ENCODE measurements around the gene C16orf86.

DNA sequence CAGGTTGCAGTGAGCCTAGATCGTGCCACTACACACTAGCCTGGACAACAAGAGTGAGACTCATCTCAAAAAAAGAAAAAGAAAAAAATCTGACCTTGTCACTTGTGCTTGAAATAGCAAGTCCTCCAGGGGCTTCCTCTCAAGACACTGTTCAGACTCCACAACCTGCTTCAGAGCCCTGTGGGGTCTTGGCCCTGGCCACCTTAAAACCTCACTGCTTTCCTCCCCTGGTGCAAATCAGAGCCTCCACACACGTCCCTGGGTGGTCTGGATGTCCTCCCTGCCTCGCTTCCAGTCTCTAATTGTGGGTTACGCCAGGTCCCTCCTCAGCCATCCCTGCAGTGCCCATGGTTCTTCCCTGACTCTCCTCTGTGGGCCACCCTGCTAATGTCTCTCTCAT, 11.3 kb upstream of the C16orf86 start:
- TF ChIP-seq POLR2A (IDR thresholded peaks at IDR 0.05; ENCODE audit: low read length) (no peak), CHD2 (IDR thresholded peaks at IDR 0.05; ENCODE audit: low read length, partially characterized antibody) (no peak), JUNB (IDR thresholded peaks at IDR 0.05) (no peak), RFX5 (IDR thresholded peaks at IDR 0.05) (no peak), ZNF302 (CRISPR knock-in tag; IDR thresholded peaks at IDR 0.05) (no peak), HOXA7 (CRISPR knock-in tag; IDR thresholded peaks at IDR 0.05) (no peak), ZSCAN20 (CRISPR knock-in tag; IDR thresholded peaks at IDR 0.05) (no peak), EP300 (IDR thresholded peaks at IDR 0.05) (no peak), JUN (IDR thresholded peaks at IDR 0.05) (no peak)
- TF ChIP-seq, protein P1, sequence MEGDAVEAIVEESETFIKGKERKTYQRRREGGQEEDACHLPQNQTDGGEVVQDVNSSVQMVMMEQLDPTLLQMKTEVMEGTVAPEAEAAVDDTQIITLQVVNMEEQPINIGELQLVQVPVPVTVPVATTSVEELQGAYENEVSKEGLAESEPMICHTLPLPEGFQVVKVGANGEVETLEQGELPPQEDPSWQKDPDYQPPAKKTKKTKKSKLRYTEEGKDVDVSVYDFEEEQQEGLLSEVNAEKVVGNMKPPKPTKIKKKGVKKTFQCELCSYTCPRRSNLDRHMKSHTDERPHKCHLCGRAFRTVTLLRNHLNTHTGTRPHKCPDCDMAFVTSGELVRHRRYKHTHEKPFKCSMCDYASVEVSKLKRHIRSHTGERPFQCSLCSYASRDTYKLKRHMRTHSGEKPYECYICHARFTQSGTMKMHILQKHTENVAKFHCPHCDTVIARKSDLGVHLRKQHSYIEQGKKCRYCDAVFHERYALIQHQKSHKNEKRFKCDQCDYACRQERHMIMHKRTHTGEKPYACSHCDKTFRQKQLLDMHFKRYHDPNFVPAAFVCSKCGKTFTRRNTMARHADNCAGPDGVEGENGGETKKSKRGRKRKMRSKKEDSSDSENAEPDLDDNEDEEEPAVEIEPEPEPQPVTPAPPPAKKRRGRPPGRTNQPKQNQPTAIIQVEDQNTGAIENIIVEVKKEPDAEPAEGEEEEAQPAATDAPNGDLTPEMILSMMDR (IDR thresholded peaks at IDR 0.05) = no peak
- TF ChIP-seq, protein P2, sequence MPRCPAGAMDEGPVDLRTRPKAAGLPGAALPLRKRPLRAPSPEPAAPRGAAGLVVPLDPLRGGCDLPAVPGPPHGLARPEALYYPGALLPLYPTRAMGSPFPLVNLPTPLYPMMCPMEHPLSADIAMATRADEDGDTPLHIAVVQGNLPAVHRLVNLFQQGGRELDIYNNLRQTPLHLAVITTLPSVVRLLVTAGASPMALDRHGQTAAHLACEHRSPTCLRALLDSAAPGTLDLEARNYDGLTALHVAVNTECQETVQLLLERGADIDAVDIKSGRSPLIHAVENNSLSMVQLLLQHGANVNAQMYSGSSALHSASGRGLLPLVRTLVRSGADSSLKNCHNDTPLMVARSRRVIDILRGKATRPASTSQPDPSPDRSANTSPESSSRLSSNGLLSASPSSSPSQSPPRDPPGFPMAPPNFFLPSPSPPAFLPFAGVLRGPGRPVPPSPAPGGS (IDR thresholded peaks at IDR 0.05) = no peak
- TF ChIP-seq, protein P3, sequence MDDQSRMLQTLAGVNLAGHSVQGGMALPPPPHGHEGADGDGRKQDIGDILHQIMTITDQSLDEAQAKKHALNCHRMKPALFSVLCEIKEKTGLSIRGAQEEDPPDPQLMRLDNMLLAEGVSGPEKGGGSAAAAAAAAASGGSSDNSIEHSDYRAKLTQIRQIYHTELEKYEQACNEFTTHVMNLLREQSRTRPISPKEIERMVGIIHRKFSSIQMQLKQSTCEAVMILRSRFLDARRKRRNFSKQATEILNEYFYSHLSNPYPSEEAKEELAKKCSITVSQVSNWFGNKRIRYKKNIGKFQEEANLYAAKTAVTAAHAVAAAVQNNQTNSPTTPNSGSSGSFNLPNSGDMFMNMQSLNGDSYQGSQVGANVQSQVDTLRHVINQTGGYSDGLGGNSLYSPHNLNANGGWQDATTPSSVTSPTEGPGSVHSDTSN (IDR thresholded peaks at IDR 0.05) = no peak
- TF ChIP-seq, protein P4, sequence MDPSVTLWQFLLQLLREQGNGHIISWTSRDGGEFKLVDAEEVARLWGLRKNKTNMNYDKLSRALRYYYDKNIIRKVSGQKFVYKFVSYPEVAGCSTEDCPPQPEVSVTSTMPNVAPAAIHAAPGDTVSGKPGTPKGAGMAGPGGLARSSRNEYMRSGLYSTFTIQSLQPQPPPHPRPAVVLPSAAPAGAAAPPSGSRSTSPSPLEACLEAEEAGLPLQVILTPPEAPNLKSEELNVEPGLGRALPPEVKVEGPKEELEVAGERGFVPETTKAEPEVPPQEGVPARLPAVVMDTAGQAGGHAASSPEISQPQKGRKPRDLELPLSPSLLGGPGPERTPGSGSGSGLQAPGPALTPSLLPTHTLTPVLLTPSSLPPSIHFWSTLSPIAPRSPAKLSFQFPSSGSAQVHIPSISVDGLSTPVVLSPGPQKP (IDR thresholded peaks at IDR 0.05; ENCODE audit: low read depth, low read length) = no peak
- TF ChIP-seq, protein P5, sequence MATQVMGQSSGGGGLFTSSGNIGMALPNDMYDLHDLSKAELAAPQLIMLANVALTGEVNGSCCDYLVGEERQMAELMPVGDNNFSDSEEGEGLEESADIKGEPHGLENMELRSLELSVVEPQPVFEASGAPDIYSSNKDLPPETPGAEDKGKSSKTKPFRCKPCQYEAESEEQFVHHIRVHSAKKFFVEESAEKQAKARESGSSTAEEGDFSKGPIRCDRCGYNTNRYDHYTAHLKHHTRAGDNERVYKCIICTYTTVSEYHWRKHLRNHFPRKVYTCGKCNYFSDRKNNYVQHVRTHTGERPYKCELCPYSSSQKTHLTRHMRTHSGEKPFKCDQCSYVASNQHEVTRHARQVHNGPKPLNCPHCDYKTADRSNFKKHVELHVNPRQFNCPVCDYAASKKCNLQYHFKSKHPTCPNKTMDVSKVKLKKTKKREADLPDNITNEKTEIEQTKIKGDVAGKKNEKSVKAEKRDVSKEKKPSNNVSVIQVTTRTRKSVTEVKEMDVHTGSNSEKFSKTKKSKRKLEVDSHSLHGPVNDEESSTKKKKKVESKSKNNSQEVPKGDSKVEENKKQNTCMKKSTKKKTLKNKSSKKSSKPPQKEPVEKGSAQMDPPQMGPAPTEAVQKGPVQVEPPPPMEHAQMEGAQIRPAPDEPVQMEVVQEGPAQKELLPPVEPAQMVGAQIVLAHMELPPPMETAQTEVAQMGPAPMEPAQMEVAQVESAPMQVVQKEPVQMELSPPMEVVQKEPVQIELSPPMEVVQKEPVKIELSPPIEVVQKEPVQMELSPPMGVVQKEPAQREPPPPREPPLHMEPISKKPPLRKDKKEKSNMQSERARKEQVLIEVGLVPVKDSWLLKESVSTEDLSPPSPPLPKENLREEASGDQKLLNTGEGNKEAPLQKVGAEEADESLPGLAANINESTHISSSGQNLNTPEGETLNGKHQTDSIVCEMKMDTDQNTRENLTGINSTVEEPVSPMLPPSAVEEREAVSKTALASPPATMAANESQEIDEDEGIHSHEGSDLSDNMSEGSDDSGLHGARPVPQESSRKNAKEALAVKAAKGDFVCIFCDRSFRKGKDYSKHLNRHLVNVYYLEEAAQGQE (IDR thresholded peaks at IDR 0.05) = no peak

All from A549 (cell line).